ENCODE results near the gene SHPK.

SHPK gene

GRCh38 chr17:3571043-3571900, 64.8 kb downstream of the SHPK start:
- Histone ChIP-seq H3K36me3 (ENCODE audit: control insufficient read depth in 2 of 2, insufficient read depth in 1 of 2, low read length in 2 of 2) (peaks cover 15 to 52% of the 10 kb centered on the region in 2 experiments; a peak in 2 of 3 replicates), H3K4me1 (ENCODE audit: control insufficient read depth, insufficient read depth, low read length) (no peaks in the 10 kb centered on the region), H3K27ac (ENCODE audit: extremely low read depth, low read depth, low read length) (no peak overlapping the region), H3K4me3 (ENCODE audit: low read depth, low read length) (no peak overlapping the region), H3K9me3 (ENCODE audit: control insufficient read depth, insufficient read depth, low read depth, low read length) (no peaks in the 10 kb centered on the region)
- TF ChIP-seq ZEB2 (tag by site-specific recombination; IDR thresholded peaks at IDR 0.05): no peak
- no peak for TF ChIP-seq ZNF645 (tag by site-specific recombination; IDR thresholded peaks at IDR 0.05)
- TF ChIP-seq ZNF426 (tag by site-specific recombination; IDR thresholded peaks at IDR 0.05): no peak
- TF ChIP-seq ZBTB44 (tag by site-specific recombination; IDR thresholded peaks at IDR 0.05): no peak
- no peak for TF ChIP-seq ZNF660 (tag by site-specific recombination; IDR thresholded peaks at IDR 0.05)
- TF ChIP-seq BCL11B (tag by site-specific recombination; IDR thresholded peaks at IDR 0.05; ENCODE audit: low read depth): no peak
- TF ChIP-seq ZFP3 (tag by site-specific recombination; IDR thresholded peaks at IDR 0.05; ENCODE audit: low read depth): no peak
- TF ChIP-seq AEBP2 (tag by site-specific recombination; IDR thresholded peaks at IDR 0.05; ENCODE audit: borderline replicate concordance): no peak
- CTCF ChIA-PET: interaction anchor here (0.6 kb wide), 1 partner anchor 29 kb away, joined by 4 read pairs; no protein-coding TSS in a partner anchor
- POLR2A ChIA-PET: interaction anchor here (0.8 kb wide), 1 partner anchor 40 kb away, joined by 3 read pairs; no protein-coding TSS in a partner anchor

GRCh38 chr17:3569534-3570137, 66.4 kb downstream of the SHPK start:
- no peaks in the 10 kb centered on the region for H3K4me1 ChIP-seq (ENCODE audit: control insufficient read depth, insufficient read depth, low read length)
- ChIA-PET CTCF (no interaction called here), POLR2A (no interaction called here)
- H3K4me3 ChIP-seq (ENCODE audit: low read depth, low read length): no peak overlapping the region
- no peaks in the 10 kb centered on the region for H3K9me3 ChIP-seq (ENCODE audit: control insufficient read depth, insufficient read depth, low read depth, low read length)
- no peak overlapping the region for H3K27ac ChIP-seq (ENCODE audit: extremely low read depth, low read depth, low read length)
- peaks cover 10 to 56% of the 10 kb centered on the region in 2 experiments; a peak in 2 of 3 replicates for H3K36me3 ChIP-seq (ENCODE audit: control insufficient read depth in 2 of 2, insufficient read depth in 1 of 2, low read length in 2 of 2)
- TF ChIP-seq ZNF837 (tag by site-specific recombination; IDR thresholded peaks at IDR 0.05) (no peak), ZFP69B (tag by site-specific recombination; IDR thresholded peaks at IDR 0.05) (no peak), ZBTB49 (tag by site-specific recombination; IDR thresholded peaks at IDR 0.05; ENCODE audit: low read depth) (no peak), ZNF488 (tag by site-specific recombination; IDR thresholded peaks at IDR 0.05) (no peak), ZBTB48 (tag by site-specific recombination; IDR thresholded peaks at IDR 0.05) (no peak), TSHZ1 (tag by site-specific recombination; IDR thresholded peaks at IDR 0.05; ENCODE audit: borderline replicate concordance) (no peak), ZNF660 (tag by site-specific recombination; IDR thresholded peaks at IDR 0.05) (no peak), ZNF670 (tag by site-specific recombination; IDR thresholded peaks at IDR 0.05; ENCODE audit: low read depth) (no peak), PRDM1 (tag by site-specific recombination; IDR thresholded peaks at IDR 0.05) (no peak), ZNF426 (tag by site-specific recombination; IDR thresholded peaks at IDR 0.05) (no peak), PRDM4 (tag by site-specific recombination; IDR thresholded peaks at IDR 0.05) (no peak), TCF7L2 (IDR thresholded peaks at IDR 0.05; ENCODE audit: borderline replicate concordance, low read depth, low read length) (no peak)

Measured in HEK293 (cell line).